Measurements from ENCODE around the gene NR4A1.

The NR4A1 gene

GRCh38 chr12:52020539-52021336, 30.5 kb upstream of the NR4A1 start:
- DNase-seq (ENCODE audit: low read depth): peak; percentile 62
- TF ChIP-seq CTCF (conservative IDR thresholded peaks at IDR 0.05; ENCODE audit: low read depth, low read length): peak; percentile 82
- H3K4me3 ChIP-seq (ENCODE audit: low read depth, low read length): no peak overlapping the region

- no peak for DNase-seq (ENCODE audit: low read depth)
- no peak for TF ChIP-seq CTCF (conservative IDR thresholded peaks at IDR 0.05; ENCODE audit: low read depth, low read length)
- peak overlapping the region; percentile 56 for H3K4me3 ChIP-seq (ENCODE audit: low read depth, low read length)
Observed at GRCh38 chr12:52022841-52023181, 28.4 kb upstream of the NR4A1 start.

GRCh38 chr12:52023182-52023975, 27.9 kb upstream of the NR4A1 start:
- DNase-seq (ENCODE audit: low read depth): peak; percentile 70
- TF ChIP-seq CTCF (conservative IDR thresholded peaks at IDR 0.05; ENCODE audit: low read depth, low read length): peak; percentile 72
- peak overlapping the region; percentile 56 for H3K4me3 ChIP-seq (ENCODE audit: low read depth, low read length)

- DNase-seq (ENCODE audit: low read depth): no peak
- no peak for TF ChIP-seq CTCF (conservative IDR thresholded peaks at IDR 0.05; ENCODE audit: low read depth, low read length)
- peak overlapping the region; percentile 56 for H3K4me3 ChIP-seq (ENCODE audit: low read depth, low read length)
Observed at GRCh38 chr12:52023976-52024688, 27.1 kb upstream of the NR4A1 start.

- peak; percentile 44 for DNase-seq (ENCODE audit: low read depth)
- TF ChIP-seq CTCF (conservative IDR thresholded peaks at IDR 0.05; ENCODE audit: low read depth, low read length): no peak
- no peak overlapping the region for H3K4me3 ChIP-seq (ENCODE audit: low read depth, low read length)
Observed at GRCh38 chr12:52024845-52025230, 26.4 kb upstream of the NR4A1 start.

- no peak overlapping the region for H3K4me3 ChIP-seq (ENCODE audit: low read depth, low read length)
- TF ChIP-seq CTCF (conservative IDR thresholded peaks at IDR 0.05; ENCODE audit: low read depth, low read length): no peak
- DNase-seq (ENCODE audit: low read depth): no peak
Observed at GRCh38 chr12:52026263-52026662, 25.0 kb upstream of the NR4A1 start.
